Adrenal gland (tissue), 12 donors: ENCODE measurements around the gene GMDS. TPM values are rescaled to one million over a fixed set of nuclear protein-coding genes. Genes with fewer than 3 reads are reported as not detected.
A peak's percentile ranks its signal among the peaks of the same experiment; 100 is the strongest.

Experiments used
- DNase-seq, 7 donors: peaks; one replicate each; pipeline ENCODE4 v3.0.0-alpha.2; 2019 to 2020
- H3K27ac ChIP-seq, 5 donors: fragments of 200-600 bp; sonication (generic) in 4 of 5; 1 replicate in 3 of 5; 2 replicates in 2 of 5; pipeline versions ENCODE4 v1.5.1 to v1.8.0; 2016 to 2020; ENCODE audit warnings: mild to moderate bottlenecking in 1 of 5
- H3K27me3 ChIP-seq: fragments of 200-600 bp; 2 replicates; pipeline ENCODE4 v1.8.0; 2021
- H3K36me3 ChIP-seq, 2 donors: fragments of 200-600 bp; replicated peaks in 1 of 2; 1 replicate in 1 of 2; 2 replicates in 1 of 2; pipeline versions ENCODE4 v1.5.1 to v1.8.0; 2018 to 2022
- H3K4me1 ChIP-seq, 2 donors: fragments of 200-600 bp; replicated peaks in 1 of 2; 1 replicate in 1 of 2; 2 replicates in 1 of 2; pipeline versions ENCODE4 v1.5.1 to v1.8.0; 2018 to 2021
- H3K4me3 ChIP-seq, 4 donors: fragments of 200-600 bp; sonication (generic) in 3 of 4; one replicate each; pipeline ENCODE4 v1.5.1; 2016 to 2018
- H3K9me3 ChIP-seq, 3 donors: fragments of 200-600 bp; sonication (generic) in 1 of 3; replicated peaks in 1 of 3; 1 replicate in 2 of 3; 2 replicates in 1 of 3; pipeline versions ENCODE4 v1.5.1 to v1.8.0; 2016 to 2021
- CTCF ChIP-seq, 6 experiments: fragments of 450-650 bp in 4 of 6; fragments of 200-600 bp in 2 of 6; sonication (generic) in 1 of 6; IDR thresholded peaks; 1 replicate in 5 of 6; 2 replicates in 1 of 6; pipeline versions ENCODE4 v1.5.1 to v1.8.0; 2016 to 2021; ENCODE audit warnings: antibody characterized with exemption in 6 of 6, mild to moderate bottlenecking in 2 of 6, moderate library complexity in 1 of 6
- POLR2A ChIP-seq, 2 donors: fragments of 450-650 bp; IDR thresholded peaks; one replicate each; pipeline ENCODE4 v1.6.1; 2017; ENCODE audit warnings: antibody characterized with exemption in 2 of 2, mild to moderate bottlenecking in 2 of 2, moderate library complexity in 1 of 2
- WGBS, 4 donors: extraction: QIAGEN DNeasy Blood & Tissue Kit in 2 of 4; methylation state at CpG; one replicate each; pipeline versions ENCODE4 v1.1.5 to v1.1.7; 2013 to 2017; 5-methylcytosine and 5-hydroxymethylcytosine counted together
- intact Hi-C, 2 donors: fragments of 100-400 bp; cut with DNase I; formaldehyde crosslinking; loops; one replicate each; pipeline versions ENCODE4 v1.14.1 to v1.15.0; 2022 to 2023
- polyA plus RNA-seq, 3 donors: library from polyadenylated mRNA; stranded (reverse); fragments of 200-250 nt in 2 of 3; fragments of 350-450 nt in 1 of 3; fragmentation: Illumina TruSeq in 1 of 3; extraction: RNeasy Lipid Tissue Mini Kit (QIAGEN cat#74804) in 1 of 3; gene quantifications; one replicate each; pipeline ENCODE4 v1.2.3, GENCODE V29; 2013 to 2014
- total RNA-seq, 9 donors: library from RNA; depleted of rRNA in 4 of 9; stranded (reverse); fragments of >200 nt in 4 of 9; fragments of 120-200 nt in 1 of 9; fragmentation: NEBNext Ultra II Directional in 1 of 9; extraction: Animal tissue kit (Norgen Biotek cat#: 25700) in 1 of 9; gene quantifications; one replicate each; pipeline versions ENCODE4 v1.1.0 to v1.2.4, GENCODE V29; 2013 to 2023
- donor health status: healthy with polysubstance abuse.
- donor health status: Bipolar disorder and iron deficiency.
- donor health status: DM: yes; HTN: yes; CAD: no.
- donor health status: DM: no; HTN: no; CAD: no.
- donor health status: DM: no; HTN: no; CAD: no.
- donor health status: DM: yes; HTN: yes; CAD: no.

GMDS gene
- total and polyA plus RNA-seq, 12 donors: 8.5 to 39.2 (median 15.2) TPM

DNA sequence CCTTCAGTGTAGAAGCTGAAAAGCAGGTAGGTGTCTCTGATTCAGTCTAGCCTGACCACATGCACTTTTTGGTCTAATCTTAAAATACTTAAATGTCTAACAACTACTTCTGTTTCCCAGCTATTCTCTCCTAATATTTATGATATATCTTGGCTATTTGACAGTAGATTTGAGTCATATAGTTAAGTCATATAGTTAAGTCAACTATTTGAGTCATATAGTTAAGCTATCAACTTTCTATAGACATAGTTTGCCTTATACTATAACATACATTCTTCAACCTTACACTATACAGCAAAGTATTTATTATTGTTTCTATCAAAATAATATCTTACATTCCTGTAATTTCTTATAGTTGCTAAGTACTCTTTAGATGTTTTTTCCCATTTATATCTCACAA, 110.9 kb downstream of the GMDS start:
- intact Hi-C loops: no loop called here
- TF ChIP-seq POLR2A (IDR thresholded peaks at IDR 0.05): no peak
- TF ChIP-seq CTCF (IDR thresholded peaks at IDR 0.05): no peak
- no peak for DNase-seq

DNA sequence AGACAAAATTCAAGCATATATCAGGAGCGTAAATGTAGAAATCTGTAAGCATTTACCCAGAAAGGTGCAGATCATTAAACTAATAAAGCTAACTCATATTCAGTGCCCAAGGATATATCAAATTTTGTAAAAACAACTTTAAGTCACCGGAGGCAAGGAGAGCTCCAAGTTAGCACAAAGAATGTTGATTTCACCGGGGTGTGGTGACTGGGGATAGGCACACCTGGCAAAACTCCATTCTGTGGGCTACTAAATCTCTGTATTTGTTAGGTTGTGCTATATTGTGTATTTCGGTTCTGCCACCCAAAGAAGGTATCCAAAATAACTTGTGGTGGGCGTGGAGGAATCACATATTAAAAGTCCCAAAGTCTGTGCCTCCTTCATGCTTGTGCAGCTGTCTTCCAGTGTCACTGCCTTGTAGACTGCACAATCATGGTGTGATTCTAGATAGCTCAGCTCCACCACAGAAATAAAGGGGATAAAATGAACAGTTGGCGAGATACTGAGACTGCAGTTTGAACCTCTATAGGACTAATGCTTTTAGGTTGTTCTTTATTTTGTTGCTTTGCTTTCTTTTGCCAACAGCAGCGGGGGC, 111.6 kb downstream of the GMDS start:
- Histone ChIP-seq H3K36me3 (no peaks in the 10 kb centered on the region), H3K9me3 (no peaks in the 10 kb centered on the region), H3K4me1 (peaks cover 0 to 18% of the 10 kb centered on the region in 2 donors), H3K27me3 (no peaks in the 10 kb centered on the region), H3K27ac (no peak overlapping the region), H3K4me3 (no peak overlapping the region)
- WGBS, 4 donors: 92 to 96% (median 93%) methylated on average over 7 of the region's 7 CpGs
- TF ChIP-seq CTCF (IDR thresholded peaks at IDR 0.05) (no peak), POLR2A (IDR thresholded peaks at IDR 0.05) (no peak)
- intact Hi-C loops: no loop called here
- no peak for DNase-seq

More for the DNA sequence above, 110.9 kb downstream of the GMDS start:
- H3K4me1 ChIP-seq: peaks cover 0 to 18% of the 10 kb centered on the region in 2 donors
- H3K27ac ChIP-seq: no peak overlapping the region
- no peak overlapping the region for H3K4me3 ChIP-seq
- no peaks in the 10 kb centered on the region for H3K36me3 ChIP-seq
- H3K27me3 ChIP-seq: no peaks in the 10 kb centered on the region
- no peaks in the 10 kb centered on the region for H3K9me3 ChIP-seq

- no peaks in the 10 kb centered on the region for H3K27me3 ChIP-seq
- intact Hi-C loops: no loop called here
Observed at GRCh38 chr6:2132916-2133315, 112.5 kb downstream of the GMDS start.

GRCh38 chr6:2132416-2132815, 113.0 kb downstream of the GMDS start:
- WGBS, 4 donors: 27 to 49% (median 31%) methylated on average over 2 of the region's 2 CpGs
- no peak overlapping the region for H3K27ac ChIP-seq
- intact Hi-C loops: no loop called here

More at GRCh38 chr6:2132916-2133315, 112.5 kb downstream of the GMDS start:
- DNase-seq: no peak
- Histone ChIP-seq H3K4me1 (peaks cover 0 to 18% of the 10 kb centered on the region in 2 donors), H3K27ac (no peak overlapping the region), H3K9me3 (no peaks in the 10 kb centered on the region), H3K4me3 (no peak overlapping the region), H3K36me3 (no peaks in the 10 kb centered on the region)
- TF ChIP-seq POLR2A (IDR thresholded peaks at IDR 0.05): no peak
- TF ChIP-seq CTCF (IDR thresholded peaks at IDR 0.05): no peak
- WGBS, 4 donors: 69 to 74% (median 71%) methylated on average over 1 of the region's 1 CpG

More at GRCh38 chr6:2132416-2132815, 113.0 kb downstream of the GMDS start:
- Histone ChIP-seq H3K36me3 (no peaks in the 10 kb centered on the region), H3K9me3 (no peaks in the 10 kb centered on the region), H3K27me3 (no peaks in the 10 kb centered on the region), H3K4me1 (peaks cover 0 to 18% of the 10 kb centered on the region in 2 donors), H3K4me3 (no peak overlapping the region)
- DNase-seq: peak in 3 of 7 donors; percentile 24 to 37 (median 24)
- TF ChIP-seq CTCF (IDR thresholded peaks at IDR 0.05) (no peak), POLR2A (IDR thresholded peaks at IDR 0.05) (no peak)
